Right lobe of liver (tissue), 4 donors: Measurements from ENCODE around the gene RNF13.

Experiments
- CTCF ChIP-seq, 4 donors: fragments of 200-600 bp in 3 of 4; fragments of 450-650 bp in 1 of 4; IDR thresholded peaks; one replicate each; pipeline versions ENCODE4 v1.5.1 to v1.8.0; 2016 to 2022; ENCODE audit warnings: antibody characterized with exemption in 4 of 4, mild to moderate bottlenecking in 2 of 4
- POLR2A ChIP-seq: fragments of 450-650 bp; IDR thresholded peaks from one replicate; pipeline ENCODE4 v1.6.1; 2017; ENCODE audit warnings: antibody characterized with exemption, mild to moderate bottlenecking
- donor health status: DM: no; HTN: no; CAD: no.
- donor health status: DM: no; HTN: no; CAD: no.
- donor health status: DM: no; HTN: yes; CAD: no.

- peak in 2 of 4 donors; percentile 5 to 7 for TF ChIP-seq CTCF (IDR thresholded peaks at IDR 0.05)
- no peak for TF ChIP-seq POLR2A
Observed at GRCh38 chr3:149969110-149969939, 156.3 kb downstream of the RNF13 start.
